ENCODE results near the gene MAML3.

Gene MAML3

GRCh38 chr4:140153718-140154571 is at the start of gene MAML3:
TSS of gene MAML3 (minus strand) at chr4:140154184. CDS start at chr4:140153327, 857 bp downstream.
- peak; percentile 90 for DNase-seq (ENCODE audit: low spot score)

GRCh38 chr4:140198942-140199341 is 45.0 kb upstream of the MAML3 start:
- no peak for DNase-seq (ENCODE audit: low spot score)

- no peak for DNase-seq (ENCODE audit: low spot score)
These were observed 41.8 kb upstream of the MAML3 start for GRCh38 chr4:140195806-140196205.

GRCh38 chr4:140189805-140190204 is 35.8 kb upstream of the MAML3 start:
- no peak for DNase-seq (ENCODE audit: low spot score)

- peak; percentile 66 for DNase-seq (ENCODE audit: low spot score)
These were observed 35.0 kb upstream of the MAML3 start for GRCh38 chr4:140188975-140189374.

- no peak for DNase-seq (ENCODE audit: low spot score)
These were observed 33.3 kb upstream of the MAML3 start for GRCh38 chr4:140187316-140187695.

- no peak for DNase-seq (ENCODE audit: low spot score)
These were observed 32.8 kb upstream of the MAML3 start for GRCh38 chr4:140186651-140187315.

GRCh38 chr4:140186082-140186438 is 32.1 kb upstream of the MAML3 start:
- DNase-seq (ENCODE audit: low spot score), result no peak

- no peak for DNase-seq (ENCODE audit: low spot score)
These were observed 31.6 kb upstream of the MAML3 start for GRCh38 chr4:140185412-140186081.

- no peak for DNase-seq (ENCODE audit: low spot score)
These were observed 29.3 kb upstream of the MAML3 start for GRCh38 chr4:140183270-140183669.

GRCh38 chr4:140180577-140180976 is 26.6 kb upstream of the MAML3 start:
- DNase-seq (ENCODE audit: low spot score), result no peak

- DNase-seq (ENCODE audit: low spot score), result peak; percentile 53
These were observed 22.8 kb upstream of the MAML3 start for GRCh38 chr4:140176735-140177134.

- no peak for DNase-seq (ENCODE audit: low spot score)
These were observed 20.6 kb upstream of the MAML3 start for GRCh38 chr4:140174543-140174942.

GRCh38 chr4:140172960-140173359 is 19.0 kb upstream of the MAML3 start:
- no peak for DNase-seq (ENCODE audit: low spot score)

GRCh38 chr4:140170299-140170698 is 16.3 kb upstream of the MAML3 start:
- no peak for DNase-seq (ENCODE audit: low spot score)

GRCh38 chr4:140168936-140169335 is 15.0 kb upstream of the MAML3 start:
- no peak for DNase-seq (ENCODE audit: low spot score)

- DNase-seq (ENCODE audit: low spot score), result no peak
These were observed 14.5 kb upstream of the MAML3 start for GRCh38 chr4:140168474-140168873.

GRCh38 chr4:140163029-140163810 is 9.2 kb upstream of the MAML3 start:
- no peak for DNase-seq (ENCODE audit: low spot score)

GRCh38 chr4:140162596-140162995 is 8.6 kb upstream of the MAML3 start:
- no peak for DNase-seq (ENCODE audit: low spot score)

- no peak for DNase-seq (ENCODE audit: low spot score)
These were observed 4.5 kb upstream of the MAML3 start for GRCh38 chr4:140158365-140159030.

- DNase-seq (ENCODE audit: low spot score), result no peak
These were observed 3.4 kb upstream of the MAML3 start for GRCh38 chr4:140157341-140157740.
